GM19452 (cell line): Measurements from ENCODE around the gene SGK1.
"Not testable (repeated sequence)": the region's sequence is repeated elsewhere in the genome, so short reads cannot be mapped to it uniquely, and the experiment has no call there.

Experiments
- ATAC-seq: cut with Tn5 transposase; IDR thresholded peaks from one replicate; pipeline ENCODE4 v1.9.1; 2021; ENCODE audit not compliant: unreplicated experiment

Gene SGK1

GRCh38 chr6:134230087-134230700 lies 87.7 kb downstream of the SGK1 start:
- ATAC-seq = no peak

- ATAC-seq = no peak
Measured at GRCh38 chr6:134229520-134229919, 88.4 kb downstream of the SGK1 start.

- no peak for ATAC-seq
Measured at GRCh38 chr6:134223796-134224420, 94.0 kb downstream of the SGK1 start.

GRCh38 chr6:134221250-134221649 lies 96.7 kb downstream of the SGK1 start:
- ATAC-seq = no peak

- no peak for ATAC-seq
Measured at GRCh38 chr6:134217798-134218140, 100.1 kb downstream of the SGK1 start.

GRCh38 chr6:134217105-134217797 lies 100.7 kb downstream of the SGK1 start:
- no peak for ATAC-seq

GRCh38 chr6:134216301-134217010 lies 101.5 kb downstream of the SGK1 start:
- no peak for ATAC-seq

- not testable (repeated sequence) for ATAC-seq
Measured at GRCh38 chr6:134213410-134213809, 104.5 kb downstream of the SGK1 start.

GRCh38 chr6:134211297-134211696 lies 106.6 kb downstream of the SGK1 start:
- ATAC-seq = no peak

GRCh38 chr6:134207421-134207820 lies 110.5 kb downstream of the SGK1 start:
- ATAC-seq = no peak

- ATAC-seq = no peak
Measured at GRCh38 chr6:134205366-134205765, 112.5 kb downstream of the SGK1 start.

- ATAC-seq = not testable (repeated sequence)
Measured at GRCh38 chr6:134204759-134205158, 113.2 kb downstream of the SGK1 start.

GRCh38 chr6:134204031-134204430 lies 113.9 kb downstream of the SGK1 start:
- ATAC-seq = no peak

GRCh38 chr6:134201716-134202115 lies 116.2 kb downstream of the SGK1 start:
- ATAC-seq = no peak

- no peak for ATAC-seq
Measured at GRCh38 chr6:134199848-134200606, 117.9 kb downstream of the SGK1 start.

- ATAC-seq = no peak
Measured at GRCh38 chr6:134198093-134198492, 119.8 kb downstream of the SGK1 start.

- not testable (repeated sequence) for ATAC-seq
Measured at GRCh38 chr6:134197685-134198084, 120.2 kb downstream of the SGK1 start.

GRCh38 chr6:134196568-134197193 lies 121.2 kb downstream of the SGK1 start:
- peak; percentile 82 for ATAC-seq

GRCh38 chr6:134195985-134196384 lies 121.9 kb downstream of the SGK1 start:
- no peak for ATAC-seq

GRCh38 chr6:134195164-134195906 lies 122.6 kb downstream of the SGK1 start:
- no peak for ATAC-seq
